H1 (cell line): ENCODE measurements around the gene NELL1. TPM values are rescaled to one million over a fixed set of nuclear protein-coding genes. Genes with fewer than 3 reads are reported as not detected.

Experiments
- CTCF ChIA-PET: fragments of 300-600 bp; sonication (Branson Sonifier 250); formaldehyde crosslinking; loops from one replicate; lab custom pipeline; 2021; ENCODE audit not compliant: partially characterized antibody; lab: Charles Lee
- POLR2A ChIA-PET: fragments of 300-600 bp; sonication (Branson Sonifier 250); formaldehyde crosslinking; loops from one replicate; lab custom pipeline; 2021; ENCODE audit warnings: inconsistent platforms; ENCODE audit not compliant: partially characterized antibody; lab: Charles Lee
- DNase-seq, 2 experiments: peaks; one replicate each; pipeline versions ENCODE4 v3.0.0 to v3.0.0-alpha.2; 2010 to 2022; ENCODE audit warnings: low spot score in 2 of 2, low read depth in 1 of 2, mixed read lengths in 1 of 2
- FAIRE-seq: peaks from 2 replicates; lab custom pipeline; 2011; peaks lifted over from hg19 to GRCh38; lab: Jason Lieb, UNC
- H2AFZ ChIP-seq: 2 replicates; pipeline ENCODE4 v1.8.1; 2012; ENCODE audit warnings: low read length, inconsistent platforms
- H2AK5ac ChIP-seq: 2 replicates; pipeline ENCODE4 v1.6.1; 2013; ENCODE audit warnings: low read depth, low read length
- H2BK120ac ChIP-seq: replicated peaks from 2 replicates; pipeline ENCODE3; 2013; ENCODE audit warnings: low read depth, low read length, inconsistent platforms
- H2BK12ac ChIP-seq: 2 replicates; pipeline ENCODE4 v1.6.1; 2013; ENCODE audit warnings: low read depth, low read length
- H2BK15ac ChIP-seq: 2 replicates; pipeline ENCODE4 v1.6.1; 2013; ENCODE audit warnings: low read length
- H2BK20ac ChIP-seq: 2 replicates; pipeline ENCODE4 v1.6.1; 2013; ENCODE audit warnings: low read length
- H2BK5ac ChIP-seq: 2 replicates; pipeline ENCODE4 v1.6.1; 2013; ENCODE audit warnings: low read depth, low read length
- H3K14ac ChIP-seq: 2 replicates; pipeline ENCODE4 v1.6.1; 2013; ENCODE audit warnings: inconsistent platforms; ENCODE audit not compliant: insufficient read length
- H3K18ac ChIP-seq: 2 replicates; pipeline ENCODE4 v1.6.1; 2013; ENCODE audit warnings: low read length; ENCODE audit errors: extremely low read depth
- H3K23ac ChIP-seq: 2 replicates; pipeline ENCODE4 v1.6.1; 2013; ENCODE audit warnings: inconsistent platforms; ENCODE audit not compliant: insufficient read length
- H3K23me2 ChIP-seq: 2 replicates; pipeline ENCODE4 v1.6.1; 2013; ENCODE audit warnings: low read depth, low read length
- H3K27ac ChIP-seq: 2 replicates; pipeline ENCODE4 v1.6.1; 2011; ENCODE audit warnings: low read depth, low read length, inconsistent platforms
- H3K27me3 ChIP-seq, 4 experiments: replicated peaks in 1 of 4; 1 replicate in 1 of 4; 2 replicates in 3 of 4; pipeline versions ENCODE4 v1.6.1 to v1.8.1; 2011 to 2013; ENCODE audit warnings: low read length in 3 of 4, mild to moderate bottlenecking in 3 of 4, inconsistent platforms in 2 of 4, mixed read lengths in 2 of 4, moderate library complexity in 1 of 4; ENCODE audit not compliant: control insufficient read depth in 3 of 4, insufficient read depth in 3 of 4; ENCODE audit errors: extremely low read depth in 1 of 4
- H3K36me3 ChIP-seq, 4 experiments: 2 replicates each; pipeline versions ENCODE4 v1.6.1 to v1.8.1; 2011 to 2013; ENCODE audit warnings: mild to moderate bottlenecking in 4 of 4, low read length in 3 of 4, moderate library complexity in 2 of 4, control low read depth in 1 of 4, inconsistent platforms in 1 of 4; ENCODE audit not compliant: insufficient read depth in 4 of 4, control insufficient read depth in 2 of 4
- H3K4ac ChIP-seq: replicated peaks from 2 replicates; pipeline ENCODE3; 2013; ENCODE audit warnings: low read length, low read depth, mixed read lengths, inconsistent platforms; ENCODE audit not compliant: insufficient read length
- H3K4me1 ChIP-seq, 4 experiments: replicated peaks in 1 of 4; 1 replicate in 1 of 4; 2 replicates in 3 of 4; pipeline versions ENCODE4 v1.6.1 to v1.8.1; 2011 to 2013; ENCODE audit warnings: low read length in 3 of 4, inconsistent platforms in 2 of 4, mixed read lengths in 1 of 4; ENCODE audit not compliant: insufficient read depth in 4 of 4, control insufficient read depth in 3 of 4
- H3K4me2 ChIP-seq, 2 experiments: 2 replicates each; pipeline versions ENCODE4 v1.6.1 to v1.8.1; 2011 to 2013; ENCODE audit warnings: low read depth in 2 of 2, low read length in 2 of 2, control low read depth in 1 of 2, inconsistent platforms in 1 of 2, mild to moderate bottlenecking in 1 of 2; ENCODE audit not compliant: insufficient read depth in 1 of 2
- H3K4me3 ChIP-seq, 4 experiments: fragments of 200-600, 300-600 bp in 1 of 4; sonication (generic), shearing (Covaris generic), sonication (Bioruptor Twin) in 1 of 4; 2 replicates each; pipeline versions ENCODE4 v1.5.1 to v1.8.1; 2011 to 2016; ENCODE audit warnings: low read length in 4 of 4, low read depth in 3 of 4, control low read depth in 2 of 4, inconsistent platforms in 2 of 4, mild to moderate bottlenecking in 2 of 4, mixed read lengths in 1 of 4, moderate library complexity in 1 of 4; ENCODE audit not compliant: insufficient read depth in 2 of 4; ENCODE audit errors: extremely low read depth in 1 of 4
- H3K56ac ChIP-seq: replicated peaks from 2 replicates; pipeline ENCODE3; 2013; ENCODE audit warnings: low read depth, mild to moderate bottlenecking, mixed read lengths, low read length, inconsistent platforms; ENCODE audit not compliant: insufficient read length
- H3K79me1 ChIP-seq: 2 replicates; pipeline ENCODE4 v1.6.1; 2013; ENCODE audit warnings: low read depth, low read length, control low read depth
- H3K79me2 ChIP-seq, 2 experiments: 2 replicates each; pipeline versions ENCODE4 v1.6.1 to v1.8.1; 2012 to 2013; ENCODE audit warnings: low read length in 2 of 2, mild to moderate bottlenecking in 2 of 2, inconsistent platforms in 1 of 2; ENCODE audit not compliant: insufficient read depth in 2 of 2, control insufficient read depth in 1 of 2
- H3K9ac ChIP-seq, 4 experiments: replicated peaks in 1 of 4; 1 replicate in 1 of 4; 2 replicates in 3 of 4; pipeline versions ENCODE4 v1.6.1 to v1.8.1; 2011 to 2013; ENCODE audit warnings: low read depth in 3 of 4, low read length in 3 of 4, control low read depth in 2 of 4, mild to moderate bottlenecking in 2 of 4, moderate library complexity in 2 of 4, inconsistent platforms in 1 of 4; ENCODE audit errors: extremely low read depth in 1 of 4
- H3K9me3 ChIP-seq, 2 experiments: 2 replicates each; pipeline versions ENCODE4 v1.6.1 to v1.8.1; 2012 to 2013; ENCODE audit warnings: mild to moderate bottlenecking in 2 of 2, moderate library complexity in 2 of 2, control low read depth in 1 of 2, inconsistent platforms in 1 of 2, low read depth in 1 of 2, low read length in 1 of 2, mixed read lengths in 1 of 2; ENCODE audit not compliant: insufficient read depth in 2 of 2
- H4K20me1 ChIP-seq, 2 experiments: replicated peaks in 1 of 2; 2 replicates each; pipeline versions ENCODE3 to v1.8.1; 2011 to 2013; ENCODE audit warnings: inconsistent platforms in 2 of 2, low read length in 2 of 2, mild to moderate bottlenecking in 1 of 2; ENCODE audit not compliant: insufficient read depth in 2 of 2, control insufficient read depth in 1 of 2
- H4K5ac ChIP-seq: 2 replicates; pipeline ENCODE4 v1.6.1; 2013; ENCODE audit warnings: low read length, low read depth, mixed read lengths, inconsistent platforms; ENCODE audit not compliant: insufficient read length
- H4K8ac ChIP-seq: 2 replicates; pipeline ENCODE4 v1.8.0; 2013; ENCODE audit warnings: mild to moderate bottlenecking, moderate library complexity, low read length, inconsistent platforms; ENCODE audit not compliant: insufficient read depth; ENCODE audit errors: extremely low read depth
- H4K91ac ChIP-seq: replicated peaks from 2 replicates; pipeline ENCODE3; 2013; ENCODE audit warnings: low read length, mixed read lengths, inconsistent platforms; ENCODE audit not compliant: insufficient read length
- BRCA1 ChIP-seq: IDR thresholded peaks from 2 replicates; pipeline ENCODE4 v1.6.1; 2012; ENCODE audit warnings: low read depth, low read length, improper control_type of control experiment
- CBX5 ChIP-seq: fragments of 300-800, 300-1000 bp; sonication (generic); IDR thresholded peaks from 2 replicates; pipeline ENCODE4 v1.7.1; 2016; ENCODE audit warnings: antibody characterized with exemption, low read length, low read depth
- CEBPB ChIP-seq: IDR thresholded peaks from 2 replicates; pipeline ENCODE4 v1.6.1; 2012; ENCODE audit warnings: low read depth, low read length
- CHD1 ChIP-seq: IDR thresholded peaks from 2 replicates; pipeline ENCODE4 v1.6.1; 2012; ENCODE audit warnings: low read depth, low read length, improper control_type of control experiment
- CTBP2 ChIP-seq: IDR thresholded peaks from 2 replicates; pipeline ENCODE4 v1.7.0; 2011; ENCODE audit warnings: borderline replicate concordance, mild to moderate bottlenecking, moderate library complexity, mixed read lengths, low read length; ENCODE audit not compliant: insufficient read depth, insufficient read length
- EZH2 ChIP-seq: fragments of 200-600 bp; sonication (generic); IDR thresholded peaks from 2 replicates; pipeline ENCODE4 v1.7.1; 2012; ENCODE audit warnings: low read depth, mild to moderate bottlenecking, moderate library complexity, low read length, inconsistent platforms; ENCODE audit not compliant: severe bottlenecking
- FOSL1 ChIP-seq: IDR thresholded peaks from 2 replicates; pipeline ENCODE4 v1.6.1; 2011; ENCODE audit warnings: mild to moderate bottlenecking, low read depth, low read length, moderate library complexity; ENCODE audit not compliant: insufficient read depth
- JUND ChIP-seq: IDR thresholded peaks from 2 replicates; pipeline ENCODE4 v1.6.1; 2011; ENCODE audit warnings: mild to moderate bottlenecking, improper control_type of control experiment, low read length
- NANOG ChIP-seq: IDR thresholded peaks from 2 replicates; pipeline ENCODE4 v1.6.1; 2011; ENCODE audit warnings: low read length, low read depth, mild to moderate bottlenecking, inconsistent platforms; ENCODE audit not compliant: insufficient read depth, poor library complexity, severe bottlenecking
- POU5F1 ChIP-seq: IDR thresholded peaks from 2 replicates; pipeline ENCODE4 v1.6.1; 2011; ENCODE audit warnings: low read depth, mild to moderate bottlenecking, low read length, moderate library complexity
- RNF2 ChIP-seq: fragments of 200-900, 300-1000 bp; sonication (generic); IDR thresholded peaks from 2 replicates; pipeline ENCODE4 v1.7.1; 2016; ENCODE audit warnings: borderline replicate concordance, low read depth, mild to moderate bottlenecking, antibody characterized with exemption, low read length; ENCODE audit not compliant: poor library complexity, severe bottlenecking; ENCODE audit errors: missing control alignments
- SIRT6 ChIP-seq: IDR thresholded peaks from one replicate; pipeline ENCODE4 v1.7.1; 2012; ENCODE audit warnings: low read length, inconsistent platforms
- SP1 ChIP-seq: IDR thresholded peaks from 2 replicates; pipeline ENCODE4 v1.6.1; 2011; ENCODE audit warnings: low read depth, low read length
- TBP ChIP-seq: IDR thresholded peaks from 2 replicates; pipeline ENCODE4 v1.6.1; 2011; ENCODE audit warnings: low read depth, low read length, improper control_type of control experiment
- WGBS, 2 experiments: shearing (Covaris generic) in 1 of 2; methylation state at CpG; one replicate each; pipeline versions ENCODE4 v1.1.6 to v1.1.7; 2013 to 2015; ENCODE audit warnings: low lambda C conversion rate in 2 of 2, mixed read lengths in 2 of 2, inconsistent platforms in 1 of 2, low coverage in 1 of 2, missing lambda C conversion rate in 1 of 2; ENCODE audit not compliant: insufficient replicate concordance in 2 of 2, insufficient coverage in 1 of 2, insufficient read length in 1 of 2; ENCODE audit errors: extremely low coverage in 1 of 2, missing lambda C conversion rate in 1 of 2; 5-methylcytosine and 5-hydroxymethylcytosine counted together
- polyA plus RNA-seq, 7 experiments: library from polyadenylated mRNA; depleted of rRNA in 3 of 7; stranded (reverse) in 5 of 7; unstranded in 2 of 7; fragments of >200 nt in 5 of 7; fragments of 200-250 nt in 2 of 7; gene quantifications; 1 replicate in 5 of 7; 2 replicates in 1 of 7; 4 replicates in 1 of 7; pipeline versions ENCODE4 v1.2.1 to v1.2.3, GENCODE V29; 2011 to 2013; ENCODE audit warnings: missing spikeins in 2 of 7, mixed read lengths in 2 of 7
- total RNA-seq: library from RNA; stranded (reverse); fragmentation: NEBNext Ultra II Directional; extraction: Animal tissue kit (Norgen Biotek cat#: 25700); gene quantifications from 2 replicates; pipeline ENCODE4 v1.2.1, GENCODE V29; 2021

Gene NELL1
- total and polyA plus RNA-seq, 2 of the 8 experiments (the other 6 are each of a cell fraction or from before 2014, with no cell fraction given) = 0.21 TPM; not detected in 1

DNA sequence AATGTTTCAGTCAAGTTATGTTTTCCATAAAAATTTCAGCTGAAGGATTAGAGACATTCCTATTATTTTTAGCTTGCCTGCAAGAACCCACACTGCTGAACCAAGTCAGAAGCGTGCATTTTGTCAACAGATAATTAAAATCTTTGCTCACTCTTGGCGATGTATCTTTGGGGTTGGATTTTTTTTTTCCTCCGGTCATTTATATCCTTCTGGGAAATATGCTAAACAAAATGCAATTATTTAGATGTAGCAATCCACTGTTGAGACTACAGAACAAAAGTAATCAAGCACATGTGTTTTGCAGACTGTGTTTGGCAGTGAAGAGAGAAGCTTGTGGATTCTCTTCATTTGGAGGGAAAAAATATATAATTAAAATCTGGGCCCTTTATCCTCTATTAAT, 15.3 kb upstream of the NELL1 start:
- no peak overlapping the region for H3K27ac ChIP-seq
- no peak overlapping the region for H4K5ac ChIP-seq
- H4K8ac ChIP-seq = no peak overlapping the region
- no peak overlapping the region for H2BK5ac ChIP-seq
- H3K36me3 ChIP-seq = no peaks in the 10 kb centered on the region
- no peak overlapping the region for H2BK12ac ChIP-seq
- DNase-seq (no peak), FAIRE-seq (no peak)
- H2AK5ac ChIP-seq = no peak overlapping the region
- TF ChIP-seq POU5F1 (no peak), FOSL1 (no peak), CBX5 (no peak), CEBPB (no peak), NANOG (no peak), CTBP2 (no peak), JUND (no peak), EZH2 (no peak), RNF2 (no peak), SP1 (no peak), BRCA1 (no peak), TBP (no peak), SIRT6 (no peak), CHD1 (no peak)
- no peaks in the 10 kb centered on the region for H4K20me1 ChIP-seq
- ChIA-PET CTCF (interaction anchor here (0.7 to 4.6 kb wide), 6 partner anchors 10 to 219 kb away, joined by 3 to 18 read pairs (median 4); partner anchors contain the start of gene NELL1), POLR2A (no interaction called here)
- no peak overlapping the region for H3K23ac ChIP-seq
- H3K79me1 ChIP-seq = no peaks in the 10 kb centered on the region
- no peak overlapping the region for H3K4ac ChIP-seq
- H3K9me3 ChIP-seq = no peaks in the 10 kb centered on the region
- H2AFZ ChIP-seq = no peak overlapping the region
- no peak overlapping the region for H3K9ac ChIP-seq
- no peak overlapping the region for H3K4me2 ChIP-seq
- H3K4me3 ChIP-seq = no peak overlapping the region
- no peak overlapping the region for H3K18ac ChIP-seq
- H3K23me2 ChIP-seq = no peaks in the 10 kb centered on the region; the same call in 1 of the 2 replicates
- H3K79me2 ChIP-seq = no peaks in the 10 kb centered on the region
- H2BK20ac ChIP-seq = no peak overlapping the region
- H4K91ac ChIP-seq = no peak overlapping the region
- H3K56ac ChIP-seq = no peak overlapping the region
- no peak overlapping the region for H2BK15ac ChIP-seq
- no peaks in the 10 kb centered on the region for H3K27me3 ChIP-seq
- 87% methylated on average over 3 of the region's 3 CpGs; no CpG with 5 or more reads in 1 of the 2 experiments for WGBS, 2 experiments
- no peak overlapping the region for H2BK120ac ChIP-seq
- H3K14ac ChIP-seq = no peak overlapping the region
- peaks cover 0 to 7% (median 5%) of the 10 kb centered on the region in 4 experiments; a peak in 5 of 7 replicates for H3K4me1 ChIP-seq
